GM12878 (cell line): Measurements from ENCODE around the gene BRSK2. TPM values are rescaled to one million over a fixed set of nuclear protein-coding genes. Genes with fewer than 3 reads are reported as not detected.

Experiments
- ATAC-seq: fragments of 200-7000 bp; cut with Tn5 transposase; 3 replicates; pipeline ENCODE4 v1.9.1; 2020; ENCODE audit warnings: mild to moderate bottlenecking, moderate library complexity
- BruUV-seq: library from RNA; stranded (reverse); fragments of 400-500 nt; replicated peaks from 2 replicates; lab custom pipeline; 2021; lab: Mats Ljungman, UMichigan
- CTCF ChIA-PET: fragments of 300-600 bp; sonication (Branson Sonifier 250); formaldehyde crosslinking; extraction: SDS; loops from one replicate; lab custom pipeline; 2021; ENCODE audit warnings: inconsistent platforms; lab: Yijun Ruan, JAX
- POLR2A ChIA-PET: fragments of 350-600 bp; formaldehyde crosslinking; extraction: SDS; loops from one replicate; lab custom pipeline; 2021; ENCODE audit warnings: inconsistent platforms; lab: Charles Lee
- RAD21 ChIA-PET: fragments of 300-600 bp; sonication (Branson Sonifier 250); formaldehyde crosslinking; loops from one replicate; lab custom pipeline; 2023; ENCODE audit warnings: antibody characterized with exemption; ENCODE audit not compliant: unreplicated experiment; lab: Charles Lee
- SMC1A ChIA-PET: fragments of 300-600 bp; sonication (Branson Sonifier 250); formaldehyde crosslinking; loops from one replicate; lab custom pipeline; 2023; ENCODE audit not compliant: unreplicated experiment, uncharacterized antibody; lab: Charles Lee
- DNase-seq: peaks from one replicate; pipeline ENCODE4 v3.0.0-alpha.2; 2011; ENCODE audit warnings: low read depth, low spot score
- FAIRE-seq: peaks from 3 replicates; lab custom pipeline; 2011; peaks lifted over from hg19 to GRCh38; lab: Jason Lieb, UNC
- H2AFZ ChIP-seq: 2 replicates; pipeline ENCODE4 v1.6.0; 2011; ENCODE audit warnings: low read depth, low read length, control low read depth; ENCODE audit not compliant: control insufficient read depth
- H3K27ac ChIP-seq: 2 replicates; pipeline ENCODE4 v1.5.1; 2011; ENCODE audit warnings: control low read depth; ENCODE audit not compliant: control insufficient read depth, insufficient read depth
- H3K27me3 ChIP-seq, 2 experiments: replicated peaks in 1 of 2; 2 replicates each; pipeline versions ENCODE4 v1.6.0 to v1.6.1; 2011; ENCODE audit warnings: low read length in 1 of 2; ENCODE audit not compliant: control insufficient read depth in 2 of 2, insufficient read depth in 2 of 2
- H3K36me3 ChIP-seq, 2 experiments: 2 replicates each; pipeline ENCODE4 v1.5.1; 2011; ENCODE audit warnings: low read length in 1 of 2; ENCODE audit not compliant: control insufficient read depth in 2 of 2, insufficient read depth in 2 of 2
- H3K4me1 ChIP-seq: 2 replicates; pipeline ENCODE4 v1.6.1; 2011; ENCODE audit warnings: mild to moderate bottlenecking, low read length, moderate library complexity, mixed read lengths; ENCODE audit not compliant: control insufficient read depth, insufficient read depth
- H3K4me2 ChIP-seq: 2 replicates; pipeline ENCODE4 v1.6.0; 2011; ENCODE audit warnings: control low read depth; ENCODE audit not compliant: control insufficient read depth, insufficient read depth
- H3K4me3 ChIP-seq: fragments of 200-600 bp; sonication (generic); 2 replicates; pipeline ENCODE4 v1.5.1; 2016
- H3K79me2 ChIP-seq: 2 replicates; pipeline ENCODE4 v1.6.0; 2011; ENCODE audit warnings: low read length; ENCODE audit not compliant: control insufficient read depth, insufficient read depth
- H3K9ac ChIP-seq: 2 replicates; pipeline ENCODE4 v1.8.0; 2011; ENCODE audit warnings: low read length, control low read depth, mixed read lengths; ENCODE audit not compliant: control insufficient read depth, insufficient read depth
- H3K9me3 ChIP-seq: replicated peaks from 3 replicates; pipeline ENCODE4 v1.5.1; 2011; ENCODE audit warnings: mild to moderate bottlenecking, low read length; ENCODE audit not compliant: control insufficient read depth, insufficient read depth
- H4K20me1 ChIP-seq: 2 replicates; pipeline ENCODE4 v1.6.0; 2011; ENCODE audit not compliant: control insufficient read depth, insufficient read depth
- BCL11A ChIP-seq: IDR thresholded peaks from 2 replicates; pipeline ENCODE4 v1.6.1; 2011; ENCODE audit warnings: low read depth, low read length
- CBX5 ChIP-seq: sonication (generic); IDR thresholded peaks from 2 replicates; pipeline ENCODE4 v1.6.1; 2016; ENCODE audit warnings: low read depth, moderate library complexity, mild to moderate bottlenecking, inconsistent platforms
- NFIC ChIP-seq: IDR thresholded peaks from 2 replicates; pipeline ENCODE4 v1.6.1; 2012; ENCODE audit warnings: low read depth, mild to moderate bottlenecking, inconsistent platforms, low read length, moderate library complexity
- NR2F1 ChIP-seq: fragments of 450-650 bp; conservative IDR thresholded peaks from 2 replicates; pipeline ENCODE4 v1.6.1; 2017; ENCODE audit warnings: mild to moderate bottlenecking
- REST ChIP-seq: IDR thresholded peaks from 2 replicates; pipeline ENCODE4 v1.6.1; 2012; ENCODE audit warnings: mild to moderate bottlenecking, low read depth, low read length
- WGBS: methylation state at CpG from one replicate; pipeline ENCODE4 v1.1.6; 2016; ENCODE audit warnings: low lambda C conversion rate; ENCODE audit not compliant: insufficient replicate concordance, insufficient coverage; ENCODE audit errors: missing lambda C conversion rate; 5-methylcytosine and 5-hydroxymethylcytosine counted together
- in situ Hi-C: fragments of 300-500 bp; cut with MboI; formaldehyde crosslinking; loops from 9 replicates; pipeline ENCODE4 v1.14.3; 2018; ENCODE audit warnings: mixed read lengths
- intact Hi-C: fragments of 100-400 bp; cut with micrococcal nuclease; formaldehyde crosslinking; loops from one replicate; pipeline ENCODE4 v1.14.2; 2022; ENCODE audit not compliant: unreplicated experiment
- polyA plus RNA-seq, 11 experiments: library from polyadenylated mRNA; depleted of rRNA in 4 of 11; unstranded in 6 of 11; stranded (reverse) in 5 of 11; fragments of >200 nt; fragmentation: Nextera tagmentation in 4 of 11; fragmentation: Illumina TruSeq in 1 of 11; extraction: Ambion mirVana in 4 of 11; extraction: Trizol in 1 of 11; gene quantifications; 1 replicate in 1 of 11; 2 replicates in 10 of 11; pipeline versions ENCODE4 v1.2.1 to v1.2.3, GENCODE V29; 2011 to 2016; ENCODE audit warnings: inconsistent platforms in 2 of 11, missing spikeins in 2 of 11, low read depth in 1 of 11
- total RNA-seq, 4 experiments: library from RNA; depleted of rRNA in 3 of 4; stranded (reverse); fragments of >200 nt in 3 of 4; fragmentation: Illumina TruSeq in 1 of 4; extraction: Trizol in 1 of 4; gene quantifications; 2 replicates each; pipeline versions ENCODE4 v1.2.1 to v1.2.3, GENCODE V29; 2013 to 2021

BRSK2 gene
- total and polyA plus RNA-seq, 10 of the 15 experiments (the other 5 are each of a cell fraction or from before 2014, with no cell fraction given) = 0.13 TPM; not detected in 9

- TF ChIP-seq BCL11A (no peak), NR2F1 (no peak), NFIC (no peak)
These were observed 11.4 kb downstream of the BRSK2 start (continued) for GRCh38 chr11:1401171-1401445.

GRCh38 chr11:1401656-1402221, 12.0 kb downstream of the BRSK2 start:
- Histone ChIP-seq H3K4me2 (no peak overlapping the region), H4K20me1 (no peaks in the 10 kb centered on the region), H3K9me3 (no peaks in the 10 kb centered on the region), H3K36me3 (no peaks in the 10 kb centered on the region), H3K79me2 (no peaks in the 10 kb centered on the region), H3K27ac (no peak overlapping the region), H2AFZ (no peak overlapping the region), H3K4me3 (no peak overlapping the region), H3K27me3 (no peaks in the 10 kb centered on the region), H3K4me1 (no peaks in the 10 kb centered on the region), H3K9ac (no peak overlapping the region)
- TF ChIP-seq REST = peak; percentile 96
- TF ChIP-seq CBX5 = no peak
- SMC1A ChIA-PET = no interaction called here
- peak; percentile 67 for ATAC-seq
- in situ Hi-C loops (no loop called here), intact Hi-C loops (no loop called here)
- no peak for DNase-seq
- POLR2A ChIA-PET = no interaction called here
- FAIRE-seq = no peak
- 35% methylated on average over 23 of the region's 23 CpGs for WGBS
- CTCF ChIA-PET = no interaction called here
- no TSS peak for BruUV-seq
- RAD21 ChIA-PET = no interaction called here
